ENCODE data around the gene RASSF5. TPM values are rescaled to one million over a fixed set of nuclear protein-coding genes. Genes with fewer than 3 reads are reported as not detected.

RASSF5 gene, protein sequence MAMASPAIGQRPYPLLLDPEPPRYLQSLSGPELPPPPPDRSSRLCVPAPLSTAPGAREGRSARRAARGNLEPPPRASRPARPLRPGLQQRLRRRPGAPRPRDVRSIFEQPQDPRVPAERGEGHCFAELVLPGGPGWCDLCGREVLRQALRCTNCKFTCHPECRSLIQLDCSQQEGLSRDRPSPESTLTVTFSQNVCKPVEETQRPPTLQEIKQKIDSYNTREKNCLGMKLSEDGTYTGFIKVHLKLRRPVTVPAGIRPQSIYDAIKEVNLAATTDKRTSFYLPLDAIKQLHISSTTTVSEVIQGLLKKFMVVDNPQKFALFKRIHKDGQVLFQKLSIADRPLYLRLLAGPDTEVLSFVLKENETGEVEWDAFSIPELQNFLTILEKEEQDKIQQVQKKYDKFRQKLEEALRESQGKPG
- polyA plus RNA-seq (2012; ENCODE audit: insufficient read depth, insufficient read length, low read depth) = 1.3 TPM

DNA sequence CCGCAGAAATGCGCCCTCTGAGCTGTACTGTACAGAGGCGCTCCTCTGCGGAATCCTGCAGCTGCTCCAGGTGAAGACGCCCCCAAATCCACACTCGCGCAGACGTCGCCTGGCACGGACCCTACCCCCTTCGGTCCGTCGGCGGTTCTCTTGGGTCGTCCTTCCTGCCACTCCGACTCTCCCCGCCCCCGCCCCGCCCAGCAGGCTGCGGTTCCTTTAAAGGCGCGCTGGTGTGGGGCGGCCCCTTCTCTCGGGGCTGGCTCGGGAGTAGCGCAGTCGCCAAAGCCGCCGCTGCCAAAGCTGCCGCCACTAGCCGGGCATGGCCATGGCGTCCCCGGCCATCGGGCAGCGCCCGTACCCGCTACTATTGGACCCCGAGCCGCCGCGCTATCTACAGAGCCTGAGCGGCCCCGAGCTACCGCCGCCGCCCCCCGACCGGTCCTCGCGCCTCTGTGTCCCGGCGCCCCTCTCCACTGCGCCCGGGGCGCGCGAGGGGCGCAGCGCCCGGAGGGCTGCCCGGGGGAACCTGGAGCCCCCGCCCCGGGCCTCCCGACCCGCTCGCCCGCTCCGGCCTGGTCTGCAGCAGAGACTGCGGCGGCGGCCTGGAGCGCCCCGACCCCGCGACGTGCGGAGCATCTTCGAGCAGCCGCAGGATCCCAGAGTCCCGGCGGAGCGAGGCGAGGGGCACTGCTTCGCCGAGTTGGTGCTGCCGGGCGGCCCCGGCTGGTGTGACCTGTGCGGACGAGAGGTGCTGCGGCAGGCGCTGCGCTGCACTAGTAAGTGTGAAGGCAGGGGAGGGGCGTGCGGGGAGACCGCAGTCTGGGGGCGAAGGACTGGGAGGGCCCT is at the start of gene RASSF5:
RASSF5 (plus strand) TSS at position 248 of the 846 bp plus-strand sequence; CDS start at position 320, 72 bp downstream.
- Histone ChIP-seq H3K4me1 (no peaks in the 10 kb centered on the region), H3K9me3 (no peaks in the 10 kb centered on the region), H3K36me3 (no peaks in the 10 kb centered on the region), H3K27me3 (peaks cover 88% of the 10 kb centered on the region), H3K4me3 (ENCODE audit: low read depth, low read length) (no peak within 1 kb of the TSS)
- TF ChIP-seq, protein P1, sequence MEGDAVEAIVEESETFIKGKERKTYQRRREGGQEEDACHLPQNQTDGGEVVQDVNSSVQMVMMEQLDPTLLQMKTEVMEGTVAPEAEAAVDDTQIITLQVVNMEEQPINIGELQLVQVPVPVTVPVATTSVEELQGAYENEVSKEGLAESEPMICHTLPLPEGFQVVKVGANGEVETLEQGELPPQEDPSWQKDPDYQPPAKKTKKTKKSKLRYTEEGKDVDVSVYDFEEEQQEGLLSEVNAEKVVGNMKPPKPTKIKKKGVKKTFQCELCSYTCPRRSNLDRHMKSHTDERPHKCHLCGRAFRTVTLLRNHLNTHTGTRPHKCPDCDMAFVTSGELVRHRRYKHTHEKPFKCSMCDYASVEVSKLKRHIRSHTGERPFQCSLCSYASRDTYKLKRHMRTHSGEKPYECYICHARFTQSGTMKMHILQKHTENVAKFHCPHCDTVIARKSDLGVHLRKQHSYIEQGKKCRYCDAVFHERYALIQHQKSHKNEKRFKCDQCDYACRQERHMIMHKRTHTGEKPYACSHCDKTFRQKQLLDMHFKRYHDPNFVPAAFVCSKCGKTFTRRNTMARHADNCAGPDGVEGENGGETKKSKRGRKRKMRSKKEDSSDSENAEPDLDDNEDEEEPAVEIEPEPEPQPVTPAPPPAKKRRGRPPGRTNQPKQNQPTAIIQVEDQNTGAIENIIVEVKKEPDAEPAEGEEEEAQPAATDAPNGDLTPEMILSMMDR (IDR thresholded peaks at IDR 0.05; ENCODE audit: low read depth, low read length) = no peak
- DNase-seq = no peak

DNA sequence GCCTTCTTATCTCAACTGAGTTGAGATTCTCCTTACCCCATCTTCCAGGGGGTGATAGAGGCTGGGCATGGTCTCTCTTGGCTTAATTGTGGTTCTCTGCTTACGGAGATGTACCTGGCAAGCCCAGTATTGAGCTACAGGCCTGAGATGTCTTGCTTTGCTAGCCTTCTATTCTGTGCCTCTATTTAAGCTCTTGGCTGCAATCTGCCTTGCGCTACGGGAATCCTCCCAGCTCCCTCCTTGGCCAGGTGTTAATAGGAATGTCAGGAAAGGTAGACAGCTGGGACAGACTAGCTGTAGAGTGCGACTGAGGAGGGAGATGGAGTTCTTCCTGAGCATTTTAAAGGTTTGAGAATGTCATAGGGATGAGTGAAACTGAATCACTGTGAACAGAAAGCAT is 47.6 kb upstream of the RASSF5 start:
- Histone ChIP-seq H3K4me1 (peaks cover 21% of the 10 kb centered on the region), H3K27me3 (peaks cover 19% of the 10 kb centered on the region), H3K4me3 (ENCODE audit: low read depth, low read length) (no peak overlapping the region), H3K9me3 (no peaks in the 10 kb centered on the region), H3K36me3 (no peaks in the 10 kb centered on the region)
- TF ChIP-seq, protein P1 (IDR thresholded peaks at IDR 0.05; ENCODE audit: low read depth, low read length) = no peak
- no peak for DNase-seq

DNA sequence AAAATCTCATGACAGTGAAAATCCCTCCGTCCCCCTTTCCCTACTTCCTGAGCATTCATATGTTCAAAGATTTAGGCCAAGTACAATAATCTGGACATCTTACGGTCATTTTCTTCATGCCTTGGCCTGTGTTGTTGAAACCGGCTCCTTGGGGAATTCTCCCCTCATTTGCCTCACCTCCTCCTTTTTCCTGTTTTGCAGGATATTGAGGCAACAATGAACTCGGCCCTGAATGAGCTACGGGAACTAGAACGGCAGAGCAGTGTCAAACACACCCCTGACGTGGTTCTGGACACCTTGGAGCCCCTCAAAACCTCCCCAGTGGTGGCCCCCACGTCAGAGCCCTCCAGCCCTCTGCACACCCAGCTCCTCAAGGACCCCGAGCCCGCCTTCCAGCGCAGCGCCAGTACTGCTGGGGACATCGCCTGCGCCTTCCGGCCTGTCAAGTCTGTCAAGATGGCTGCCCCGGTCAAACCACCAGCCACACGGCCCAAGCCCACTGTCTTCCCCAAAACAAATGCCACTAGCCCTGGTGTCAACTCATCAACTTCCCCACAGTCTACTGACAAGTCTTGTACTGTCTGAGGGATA is 46.4 kb upstream of the RASSF5 start:
- no peak overlapping the region for H3K4me3 ChIP-seq (ENCODE audit: low read depth, low read length)
- TF ChIP-seq, protein P1 (IDR thresholded peaks at IDR 0.05; ENCODE audit: low read depth, low read length) = no peak
- H3K36me3 ChIP-seq = no peaks in the 10 kb centered on the region
- no peaks in the 10 kb centered on the region for H3K9me3 ChIP-seq
- H3K4me1 ChIP-seq = peaks cover 17% of the 10 kb centered on the region
- H3K27me3 ChIP-seq = peaks cover 19% of the 10 kb centered on the region
- no peak for DNase-seq

DNA sequence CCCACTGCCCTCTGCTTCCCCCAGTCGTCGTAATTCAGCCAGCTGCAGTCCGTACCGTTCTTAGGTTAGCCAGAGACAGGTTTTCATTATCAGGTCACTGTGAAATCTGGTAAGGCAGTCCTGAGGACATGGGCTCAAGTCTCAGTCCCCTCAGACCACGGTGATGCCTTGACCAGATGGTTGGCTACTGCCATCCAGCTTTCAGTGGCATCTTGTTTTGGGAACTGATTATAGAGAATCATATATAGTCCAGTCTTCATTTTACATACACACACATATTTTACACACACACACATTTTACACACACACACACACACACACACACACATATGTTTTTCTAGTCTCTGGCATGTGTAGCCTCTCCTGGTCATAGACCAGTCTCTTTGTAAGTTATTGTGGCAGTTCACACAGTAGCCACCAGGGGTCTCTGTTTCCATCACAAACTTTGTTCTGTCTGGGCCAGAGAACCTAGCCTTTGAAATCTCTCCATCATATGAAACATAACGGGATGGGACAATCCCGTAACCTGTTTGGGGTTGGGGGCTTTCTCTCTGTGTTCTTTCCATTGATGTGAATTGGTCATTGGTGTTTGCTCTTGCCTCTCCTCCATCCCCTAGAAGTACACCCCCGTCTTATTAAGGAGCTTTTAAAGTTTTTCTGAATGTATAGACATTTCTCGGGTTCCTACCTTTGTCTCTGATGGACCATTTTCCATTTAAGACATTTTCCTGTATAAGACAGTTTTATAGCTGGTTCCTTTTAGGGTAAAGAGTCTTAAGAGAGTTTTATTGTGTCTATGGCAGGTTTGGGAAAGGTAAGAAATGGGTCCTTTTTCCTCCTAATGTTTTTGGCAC is 45.5 kb upstream of the RASSF5 start:
- Histone ChIP-seq H3K9me3 (no peaks in the 10 kb centered on the region), H3K27me3 (peaks cover 23% of the 10 kb centered on the region), H3K36me3 (no peaks in the 10 kb centered on the region), H3K4me3 (ENCODE audit: low read depth, low read length) (no peak overlapping the region), H3K4me1 (peaks cover 10% of the 10 kb centered on the region)
- TF ChIP-seq, protein P1 (IDR thresholded peaks at IDR 0.05; ENCODE audit: low read depth, low read length) = peak; percentile 90
- peak; percentile 73 for DNase-seq

DNA sequence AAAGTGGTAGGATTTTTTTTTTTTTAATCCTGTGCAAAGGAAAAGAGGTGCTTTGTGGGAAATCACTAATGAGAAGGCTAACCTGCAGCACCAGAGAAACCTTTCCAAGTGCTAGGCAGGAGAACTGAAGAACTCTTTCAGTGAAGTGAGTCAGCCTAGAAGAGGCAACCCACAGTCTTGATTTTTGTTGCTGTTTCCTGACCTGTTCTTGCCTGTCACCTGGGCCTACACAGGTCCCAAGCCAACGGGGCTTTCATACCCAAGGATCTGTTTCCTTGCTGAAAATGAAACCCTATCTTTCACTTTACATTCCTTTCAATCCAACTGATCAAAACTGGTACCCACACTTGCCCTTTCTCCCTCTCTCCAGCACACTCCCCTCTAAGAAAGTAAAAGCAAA is 44.2 kb upstream of the RASSF5 start:
- Histone ChIP-seq H3K27me3 (peaks cover 32% of the 10 kb centered on the region), H3K9me3 (no peaks in the 10 kb centered on the region)

More for the DNA sequence above, 44.2 kb upstream of the RASSF5 start:
- no peaks in the 10 kb centered on the region for H3K36me3 ChIP-seq
- H3K4me3 ChIP-seq (ENCODE audit: low read depth, low read length) = no peak overlapping the region
- TF ChIP-seq, protein P1 (IDR thresholded peaks at IDR 0.05; ENCODE audit: low read depth, low read length) = no peak
- no peaks in the 10 kb centered on the region for H3K4me1 ChIP-seq
- DNase-seq = no peak
